Adrenal gland (tissue), 5 donors: ENCODE measurements around the gene EXOC6B.

ENCODE experiments used
- CTCF ChIP-seq, 6 experiments: fragments of 450-650 bp in 4 of 6; fragments of 200-600 bp in 2 of 6; sonication (generic) in 1 of 6; IDR thresholded peaks; 1 replicate in 5 of 6; 2 replicates in 1 of 6; pipeline versions ENCODE4 v1.5.1 to v1.8.0; 2016 to 2021; ENCODE audit warnings: antibody characterized with exemption in 6 of 6, mild to moderate bottlenecking in 2 of 6, moderate library complexity in 1 of 6
- POLR2A ChIP-seq, 2 donors: fragments of 450-650 bp; IDR thresholded peaks; one replicate each; pipeline ENCODE4 v1.6.1; 2017; ENCODE audit warnings: antibody characterized with exemption in 2 of 2, mild to moderate bottlenecking in 2 of 2, moderate library complexity in 1 of 2
- donor health status: DM: no; HTN: no; CAD: no.

DNA sequence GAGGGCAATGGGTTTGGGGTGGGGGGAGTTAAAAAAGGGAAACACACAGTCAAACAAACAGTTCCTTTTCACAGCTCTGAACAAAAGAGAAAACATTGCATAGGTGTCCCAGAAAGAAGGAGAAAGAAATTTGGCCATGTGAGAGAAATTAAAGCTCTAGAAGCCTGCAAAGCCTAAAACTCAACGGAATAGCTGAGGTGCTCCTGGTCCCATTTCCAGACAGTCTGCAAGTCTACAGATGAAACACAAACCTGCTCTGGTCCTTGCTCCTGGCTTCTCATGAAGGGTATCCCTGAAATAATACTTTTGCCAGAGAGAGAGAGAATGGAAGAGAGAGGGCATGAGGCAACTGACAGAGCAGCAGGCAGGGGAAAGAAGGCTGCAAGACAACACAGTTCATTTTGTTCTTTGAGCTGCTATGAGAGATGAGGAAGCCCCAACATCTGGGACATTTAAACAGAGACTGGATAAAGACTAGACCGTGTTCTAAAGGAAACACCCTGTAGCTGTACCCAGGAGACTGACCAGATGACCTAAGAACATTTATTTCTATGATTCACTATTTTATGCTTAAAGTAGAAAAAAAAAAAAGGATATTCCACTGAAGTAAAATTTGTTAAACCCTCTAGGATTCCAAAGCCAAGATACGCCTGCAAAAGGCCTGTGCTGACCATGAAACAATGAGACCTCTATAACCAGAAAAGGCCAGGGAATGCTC is 620.9 kb downstream of the EXOC6B start:
- TF ChIP-seq CTCF (IDR thresholded peaks at IDR 0.05) (no peak), POLR2A (IDR thresholded peaks at IDR 0.05) (no peak)
